NCI-H526 treated with DMSO at 0.1 percent for 48 hours (cell line): ENCODE results near the gene SMG6.

Experiments
- DNase-seq: peaks from one replicate; lab custom pipeline; 2025; lab: John Stamatoyannopoulos, UW

Gene SMG6

DNA sequence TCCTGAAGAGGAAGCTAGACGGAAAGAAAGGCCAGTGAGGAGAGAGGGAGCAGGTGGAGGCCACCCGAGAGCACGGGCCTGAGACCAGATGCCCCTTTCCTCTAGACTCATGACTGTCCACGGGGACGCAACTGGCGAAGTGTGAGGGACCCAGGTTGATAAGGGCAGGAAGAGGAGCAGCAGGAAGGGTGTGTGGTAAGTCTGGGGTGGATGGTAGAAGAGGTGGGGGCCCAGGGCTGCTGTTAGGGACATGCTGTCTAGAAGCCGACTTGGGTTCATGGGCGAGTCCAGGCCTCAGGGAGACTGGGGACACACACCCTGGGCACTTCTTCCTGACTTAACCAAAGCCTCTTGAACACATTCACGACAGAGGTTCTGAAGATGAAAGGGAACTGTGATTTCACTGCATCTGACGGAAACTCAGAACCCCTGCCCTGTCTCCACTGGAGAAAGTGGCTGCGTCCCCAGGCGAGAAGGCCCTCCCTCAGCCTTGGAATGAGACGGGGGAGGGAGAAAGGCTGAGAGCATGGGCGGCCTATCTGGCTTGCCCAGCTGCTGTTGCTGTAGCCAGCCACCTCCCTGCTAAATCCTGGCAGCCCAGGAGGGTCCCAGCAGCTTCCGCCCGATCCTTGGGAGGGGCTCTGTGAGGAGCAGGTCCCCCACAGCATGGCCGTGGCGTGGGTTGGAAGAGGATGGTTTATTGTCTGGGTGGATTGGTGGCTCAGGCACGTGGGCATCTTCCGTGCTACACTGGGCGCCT lies 242.7 kb downstream of the SMG6 start:
- DNase-seq, result no peak

GRCh38 chr17:2060385-2060658 lies 243.3 kb downstream of the SMG6 start:
- no peak for DNase-seq

- DNase-seq, result no peak
Observed at GRCh38 chr17:2059547-2060384, 243.8 kb downstream of the SMG6 start.

- DNase-seq, result no peak
Observed at GRCh38 chr17:2058586-2059546, 244.7 kb downstream of the SMG6 start.

GRCh38 chr17:2057760-2058585 lies 245.6 kb downstream of the SMG6 start:
- DNase-seq, result no peak

GRCh38 chr17:2057175-2057759 lies 246.3 kb downstream of the SMG6 start:
- DNase-seq, result no peak

GRCh38 chr17:2056206-2057174 lies 247.1 kb downstream of the SMG6 start:
- DNase-seq, result no peak

DNA sequence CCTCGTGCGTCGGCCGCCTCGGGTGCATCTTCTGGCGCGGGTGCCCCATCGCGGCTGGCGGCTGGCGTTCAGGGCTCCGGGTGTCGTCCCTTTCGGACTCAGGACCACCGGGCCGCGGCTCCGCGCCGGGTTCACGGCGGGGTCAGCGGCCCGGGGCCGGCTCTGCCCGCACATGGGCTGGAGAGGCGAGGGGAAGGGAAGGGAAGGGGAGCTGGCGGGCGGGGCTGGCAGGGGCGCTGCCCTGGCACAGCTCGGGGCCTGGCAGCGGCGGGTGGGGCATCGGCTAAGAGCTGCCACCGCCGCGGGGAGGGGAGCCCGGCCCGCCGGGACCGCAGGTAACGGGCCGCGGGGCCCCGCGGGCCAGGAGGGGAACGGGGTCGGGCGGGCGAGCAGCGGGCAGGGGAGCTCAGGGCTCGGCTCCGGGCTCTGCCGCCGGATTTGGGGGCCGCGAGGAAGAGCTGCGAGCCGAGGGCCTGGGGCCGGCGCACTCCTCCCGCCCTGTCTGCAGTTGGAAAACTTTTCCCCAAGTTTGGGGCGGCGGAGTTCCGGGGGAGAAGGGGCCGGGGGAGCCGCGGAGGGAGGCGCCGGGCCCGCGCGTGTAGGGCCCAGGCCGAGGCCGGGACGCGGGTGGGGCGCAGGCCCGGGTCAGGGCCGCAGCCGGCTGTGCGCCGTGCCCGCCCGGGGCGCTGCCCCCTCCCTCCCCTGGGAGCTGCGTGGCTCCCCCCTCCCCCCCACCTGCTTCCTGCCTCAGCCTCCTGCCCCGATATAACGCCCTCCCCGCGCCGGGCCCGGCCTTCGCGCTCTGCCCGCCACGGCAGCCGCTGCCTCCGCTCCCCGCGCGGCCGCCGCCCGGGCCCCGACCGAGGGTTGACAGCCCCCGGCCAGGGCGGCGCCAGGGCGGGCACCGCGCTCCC lies 248.0 kb downstream of the SMG6 start:
- DNase-seq, result no peak

DNA sequence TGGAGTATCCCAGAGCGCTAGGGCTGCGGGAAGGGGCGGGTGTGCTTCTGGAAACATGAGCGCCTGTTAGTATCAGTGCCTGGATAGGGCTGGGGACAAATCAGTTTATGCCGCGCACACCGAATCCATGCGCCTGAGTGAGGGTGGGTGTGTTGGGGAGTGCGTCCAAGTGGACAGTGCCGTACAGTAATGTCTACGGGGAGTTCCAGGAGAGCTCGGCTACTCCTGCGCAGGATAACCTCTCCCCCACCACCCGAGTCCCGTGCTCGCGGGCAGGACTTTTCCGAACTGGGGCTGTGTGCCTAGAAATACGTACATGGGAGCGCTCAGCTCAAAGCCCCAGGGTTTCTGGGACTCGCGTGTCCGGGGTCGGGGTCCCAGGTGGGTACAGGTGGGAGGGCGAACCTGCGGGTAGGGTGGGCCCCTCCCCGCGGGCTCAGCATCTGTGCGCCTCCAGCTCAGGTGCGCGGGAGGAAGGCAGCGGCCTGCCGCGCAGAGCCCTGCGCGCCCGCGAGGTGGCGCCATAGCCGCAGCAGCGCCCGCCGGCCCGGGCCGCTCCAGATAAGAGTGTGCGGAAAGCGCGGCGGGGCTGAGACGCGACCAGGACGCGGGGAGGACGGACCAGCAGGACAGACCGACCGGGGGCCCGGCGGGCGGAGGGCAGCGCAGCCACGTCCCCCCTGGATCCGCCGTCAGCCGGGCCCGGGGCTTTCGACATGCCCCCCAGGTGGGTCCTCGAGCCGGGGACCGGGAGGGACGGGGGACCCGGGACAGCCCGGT lies 248.9 kb downstream of the SMG6 start, which contains the start of gene HIC1:
Gene HIC1 (plus strand): TSS at position 592 of the 780 bp plus-strand sequence. CDS start 1,588 bp downstream, outside the sequence.
- DNase-seq, result peak; percentile 21

- no peak for DNase-seq
Observed at GRCh38 chr17:2054262-2054511, 249.4 kb downstream of the SMG6 start.

GRCh38 chr17:2053380-2054261 lies 250.0 kb downstream of the SMG6 start:
- DNase-seq, result peak; percentile 4

DNA sequence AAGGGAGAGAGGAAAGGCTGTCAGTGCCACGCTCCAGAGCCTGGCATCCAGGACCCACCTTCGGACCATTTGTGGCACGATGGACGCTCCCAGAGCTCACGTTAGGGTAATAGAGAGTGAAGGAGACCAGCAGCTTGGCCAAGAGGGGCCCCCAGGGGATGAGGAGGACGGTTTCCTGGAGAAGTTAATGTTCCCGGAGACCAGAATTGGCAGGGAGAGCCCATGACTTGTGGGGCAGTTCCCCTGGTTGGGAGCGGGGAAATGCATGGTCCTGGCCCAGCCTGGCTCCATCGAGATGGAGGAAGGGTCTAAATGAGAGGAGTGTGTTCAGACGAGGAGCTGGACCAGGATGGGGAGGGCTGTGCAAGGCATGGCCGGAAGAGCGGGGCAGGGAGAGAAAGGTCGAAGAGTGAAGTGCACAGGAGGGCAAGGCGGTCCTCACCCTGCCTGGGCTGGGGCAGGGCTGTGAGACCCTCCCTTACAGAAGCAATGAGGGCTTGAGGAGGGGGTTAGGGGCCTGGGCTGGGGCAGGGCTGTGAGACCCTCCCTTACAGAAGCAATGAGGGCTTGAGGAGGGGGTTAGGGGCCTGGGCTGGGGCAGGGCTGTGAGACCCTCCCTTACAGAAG lies 251.5 kb downstream of the SMG6 start:
- no peak for DNase-seq

GRCh38 chr17:2051061-2051932 lies 252.3 kb downstream of the SMG6 start:
- no peak for DNase-seq

GRCh38 chr17:2050300-2051060 lies 253.1 kb downstream of the SMG6 start:
- DNase-seq, result no peak
